ENCODE data around the gene CXCL5. TPM values are rescaled to one million over a fixed set of nuclear protein-coding genes. Genes with fewer than 3 reads are reported as not detected.

Gene CXCL5
- total and polyA plus RNA-seq, 2 donors (not counting 3 experiments of a cell fraction or from before 2014, with no cell fraction given) = 0.33 to 0.40 TPM

- FAIRE-seq = peak; percentile 42
- TF ChIP-seq EZH2 (IDR thresholded peaks at IDR 0.05; ENCODE audit: borderline replicate concordance, low read depth, low read length, severe bottlenecking) = no peak
- TF ChIP-seq GATA2 (IDR thresholded peaks at IDR 0.05; ENCODE audit: insufficient read depth, insufficient read length, low read depth, low read length) = no peak
- no peak for TF ChIP-seq CTCF (IDR thresholded peaks at IDR 0.05; ENCODE audit: extremely low read depth in 1 of 2, insufficient read depth in 1 of 2, low read depth in 1 of 2, low read length in 2 of 2)
- TF ChIP-seq JUN (IDR thresholded peaks at IDR 0.05; ENCODE audit: borderline replicate concordance, insufficient read depth, insufficient read length, low read depth) = no peak
- TF ChIP-seq POLR2A (IDR thresholded peaks at IDR 0.05; ENCODE audit: low read depth, low read length) = no peak
- no peak for TF ChIP-seq POLR2AphosphoS5 (IDR thresholded peaks at IDR 0.05; ENCODE audit: insufficient read depth, low read depth, low read length)
- TF ChIP-seq, protein P1, sequence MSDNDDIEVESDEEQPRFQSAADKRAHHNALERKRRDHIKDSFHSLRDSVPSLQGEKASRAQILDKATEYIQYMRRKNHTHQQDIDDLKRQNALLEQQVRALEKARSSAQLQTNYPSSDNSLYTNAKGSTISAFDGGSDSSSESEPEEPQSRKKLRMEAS (IDR thresholded peaks at IDR 0.05; ENCODE audit: insufficient read depth, insufficient read length) = no peak
- no peak for TF ChIP-seq FOS (IDR thresholded peaks at IDR 0.05; ENCODE audit: borderline replicate concordance, insufficient read depth, low read length)
- no peak for TF ChIP-seq MYC (IDR thresholded peaks at IDR 0.05; ENCODE audit: low read depth, low read length)
- no peak overlapping the region for H3K4me2 ChIP-seq (ENCODE audit: insufficient read depth, low read length)
- H3K36me3 ChIP-seq (ENCODE audit: control insufficient read depth in 2 of 2, extremely low read depth in 1 of 2, insufficient read depth in 2 of 2, low read length in 2 of 2) = no peaks in the 10 kb centered on the region
- POLR2A ChIA-PET = no interaction called here
- CTCF ChIA-PET = interaction anchor here (0.7 to 0.8 kb wide), 2 partner anchors 14 to 16 kb away, joined by 3 read pairs; no protein-coding TSS in a partner anchor
- no peak for DNase-seq (ENCODE audit: low read depth, low spot score)
- no peaks in the 10 kb centered on the region for H4K20me1 ChIP-seq (replicated peaks; ENCODE audit: control insufficient read depth, extremely low read depth, insufficient read depth, low read length)
- H2AFZ ChIP-seq (ENCODE audit: low read depth, low read length) = no peak overlapping the region
- no peak overlapping the region for H3K27ac ChIP-seq (ENCODE audit: insufficient read depth, low read depth, low read length)
- no peaks in the 10 kb centered on the region for H3K9me3 ChIP-seq (replicated peaks; ENCODE audit: control insufficient read depth, insufficient read depth, low read length)
- no peaks in the 10 kb centered on the region for H3K4me1 ChIP-seq (ENCODE audit: control insufficient read depth, extremely low read depth, insufficient read depth, low read length)
- dilution Hi-C loops (cut with MboI; ENCODE audit: extremely low pct_ligation_motif_present, low sequenced_read_pairs) = no loop called here
- H3K27me3 ChIP-seq (ENCODE audit: control insufficient read depth in 2 of 2, insufficient read depth in 2 of 2, low read length in 2 of 2) = no peaks in the 10 kb centered on the region
- intact Hi-C loops (cut with micrococcal nuclease) = no loop called here
- H3K79me2 ChIP-seq (ENCODE audit: control insufficient read depth, insufficient read depth, low read length) = no peaks in the 10 kb centered on the region
- H3K4me3 ChIP-seq (replicated peaks in 1 of 3; ENCODE audit: insufficient read depth in 1 of 3, low read depth in 1 of 3, low read length in 3 of 3) = no peak overlapping the region
- no peak overlapping the region for H3K9ac ChIP-seq (replicated peaks; ENCODE audit: extremely low read depth, insufficient read depth, low read length)
- BruUV-seq (replicated peaks) = no TSS peak
- no peaks in the 10 kb centered on the region for H3K9me1 ChIP-seq (replicated peaks; ENCODE audit: control insufficient read depth, extremely low read depth, insufficient read depth, low read length)
These were observed 19.6 kb downstream of the CXCL5 start for GRCh38 chr4:73978886-73979285.
